Limb (tissue), 2 donors: ENCODE measurements around the gene GNG3.
A peak's percentile ranks its signal among the peaks of the same experiment; 100 is the strongest.
"Not testable (repeated sequence)": the region's sequence is repeated elsewhere in the genome, so short reads cannot be mapped to it uniquely, and the experiment has no call there.

Experiments
- DNase-seq, 2 donors: peaks; one replicate each; pipeline ENCODE4 v3.0.0-alpha.2; 2016; ENCODE audit errors: extremely low spot score in 2 of 2

GNG3 gene

DNA sequence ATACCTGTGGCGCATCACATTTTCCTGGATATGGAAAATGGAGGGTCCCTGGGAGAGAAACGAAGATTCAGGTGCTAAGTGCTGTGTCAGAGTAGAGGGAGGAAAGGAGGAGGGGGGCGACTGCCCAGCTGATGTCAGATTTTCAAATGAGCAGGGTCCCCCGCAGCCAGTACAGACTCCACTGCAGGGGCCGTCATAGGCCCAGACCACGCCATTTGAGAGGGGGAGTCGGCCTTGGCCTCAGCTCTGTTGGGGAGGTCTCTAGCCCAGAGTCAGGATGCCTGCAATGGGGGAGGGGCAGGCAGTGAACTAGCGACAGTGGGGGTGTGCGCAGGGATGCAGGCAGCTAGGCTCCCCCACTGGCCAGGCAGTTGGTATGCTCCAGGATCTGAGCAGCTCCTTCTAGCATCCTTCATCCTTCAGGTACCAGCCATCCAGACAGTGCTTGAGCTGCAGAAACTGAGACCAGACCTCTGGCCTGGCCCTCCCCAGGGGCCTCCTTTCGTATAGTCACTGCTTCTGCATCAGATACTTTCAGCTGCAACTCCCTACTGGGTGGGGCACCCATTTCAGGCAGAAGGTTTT, at the start of gene GNG3, which contains the start of gene BSCL2:
TSS of gene GNG3 (plus strand) at position 400 of the 585 bp plus-strand sequence. CDS start 620 bp downstream, outside the sequence.
TSS of gene BSCL2 (minus strand) at position 148 of the 585 bp plus-strand sequence. CDS start 229 bp downstream, outside the sequence.
- DNase-seq: peak in 1 of 2 donors; percentile 90

DNA sequence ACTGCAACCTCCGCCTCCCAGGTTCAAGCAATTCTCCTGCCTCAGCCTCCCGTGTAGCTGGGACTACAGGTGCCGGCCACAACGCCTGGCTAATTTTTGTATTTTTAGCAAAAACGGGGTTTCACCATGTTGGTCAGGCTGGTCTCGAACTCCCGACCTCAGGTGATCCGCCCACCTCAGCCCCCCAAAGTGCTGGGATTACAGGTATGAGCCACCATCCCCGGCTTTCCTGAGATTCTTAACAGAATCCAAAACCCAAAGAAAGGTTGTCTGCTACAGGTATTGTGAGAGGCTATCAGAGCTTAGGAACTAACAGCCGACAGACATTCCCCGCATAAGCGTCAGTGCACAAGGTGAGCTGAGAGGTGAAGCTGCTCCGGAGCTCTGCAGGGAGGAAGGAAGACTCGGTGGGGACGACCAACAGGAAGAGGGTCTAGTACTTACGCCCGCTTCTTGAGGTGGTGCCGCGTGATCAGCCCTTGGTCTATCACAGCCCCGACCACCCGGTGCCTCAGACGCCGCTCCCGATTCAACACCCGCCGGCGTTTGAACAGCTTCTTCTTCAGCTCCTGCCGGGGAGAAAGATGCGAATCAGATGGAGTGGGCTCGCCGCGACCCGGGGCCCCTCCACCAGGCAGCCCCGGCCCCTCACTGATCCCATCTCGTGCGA, 42.9 kb upstream of the GNG3 start:
- no peak for DNase-seq

DNA sequence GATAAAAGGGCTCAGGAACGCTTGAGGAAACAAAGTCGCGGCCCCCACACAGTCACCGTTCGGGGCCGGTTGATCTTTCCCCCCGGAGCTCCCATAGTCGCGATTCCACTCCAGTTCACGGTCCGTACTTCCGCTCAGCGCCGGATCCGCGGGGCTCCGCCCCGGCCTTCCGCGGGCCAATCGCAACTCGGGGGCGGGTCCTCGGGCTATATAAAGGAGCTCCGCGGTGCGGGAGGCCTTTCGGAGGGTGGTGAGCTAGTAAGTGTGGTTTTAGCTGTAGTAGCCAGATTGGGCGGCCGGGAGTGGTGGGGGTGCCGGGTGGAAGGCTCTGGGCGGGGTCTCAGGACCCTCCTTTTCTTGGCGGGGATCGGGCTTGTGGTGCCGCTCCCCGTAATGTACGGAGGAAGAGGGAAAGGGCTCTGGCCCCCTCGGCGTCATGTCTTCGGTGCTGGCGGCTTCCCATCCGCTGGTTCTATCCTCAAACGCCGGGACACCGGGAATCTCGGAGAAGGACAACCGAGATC, 42.3 kb upstream of the GNG3 start, which contains the start of the genes C11orf98 and CSKMT:
TSS of gene C11orf98 (minus strand) at position 136 of the 524 bp plus-strand sequence. CDS start at position 95, 41 bp downstream.
TSS of gene CSKMT (plus strand) at position 238 of the 524 bp plus-strand sequence. CDS start 568 bp downstream, outside the sequence.
- DNase-seq: peak; percentile 94 to 98

DNA sequence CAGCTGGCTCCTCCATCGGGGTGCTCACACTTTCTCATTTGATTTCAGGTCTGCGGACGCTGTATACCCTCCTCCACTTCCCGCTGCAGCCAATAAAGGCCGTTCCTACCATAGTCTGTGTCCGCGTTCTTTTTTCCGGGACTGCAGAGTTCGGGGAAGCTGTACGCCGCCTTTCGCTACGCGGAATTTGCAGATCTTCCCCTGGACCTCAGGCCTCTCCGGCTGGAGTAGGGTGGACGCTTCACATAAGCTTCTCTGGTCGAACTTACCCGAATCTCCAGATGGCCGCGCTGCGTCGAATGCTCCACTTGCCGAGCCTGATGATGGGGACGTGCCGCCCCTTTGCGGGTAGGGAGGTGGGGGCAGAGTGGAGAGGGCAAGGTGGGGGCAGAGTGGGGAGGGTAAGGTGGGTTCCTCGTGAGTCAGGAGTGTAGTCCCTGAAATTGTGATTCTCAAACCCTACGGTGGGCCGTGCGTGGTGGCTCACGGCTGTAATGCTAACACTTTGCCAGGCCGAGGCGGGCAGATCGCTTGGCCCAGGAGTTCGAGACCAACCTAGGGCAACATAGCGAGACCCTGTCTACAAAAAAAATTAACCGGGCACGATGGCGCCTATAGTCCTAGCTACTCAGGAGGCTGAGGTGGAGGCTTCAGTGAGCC, 41.7 kb upstream of the GNG3 start:
- DNase-seq: no peak

DNA sequence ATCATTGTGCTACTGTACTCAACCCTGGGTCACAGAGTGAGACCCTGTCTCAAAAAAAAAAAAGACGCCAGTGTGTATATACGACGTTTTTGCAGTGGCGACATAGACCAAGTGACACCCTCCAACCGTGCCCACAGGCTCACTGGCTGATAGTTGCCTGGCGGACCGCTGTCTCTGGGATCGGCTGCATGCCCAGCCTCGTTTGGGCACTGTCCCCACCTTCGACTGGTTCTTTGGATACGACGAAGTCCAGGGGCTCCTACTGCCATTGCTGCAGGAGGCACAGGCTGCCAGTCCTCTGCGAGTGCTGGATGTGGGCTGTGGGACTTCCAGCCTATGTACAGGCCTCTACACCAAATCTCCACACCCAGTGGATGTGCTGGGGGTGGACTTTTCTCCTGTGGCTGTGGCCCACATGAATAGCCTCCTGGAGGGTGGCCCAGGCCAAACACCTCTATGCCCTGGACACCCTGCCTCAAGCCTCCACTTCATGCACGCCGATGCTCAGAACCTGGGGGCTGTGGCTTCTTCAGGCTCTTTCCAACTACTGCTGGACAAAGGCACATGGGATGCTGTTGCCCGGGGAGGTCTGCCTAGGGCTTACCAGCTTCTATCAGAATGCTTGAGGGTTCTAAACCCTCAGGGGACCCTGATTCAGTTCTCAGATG, 41.1 kb upstream of the GNG3 start:
- no peak for DNase-seq

DNA sequence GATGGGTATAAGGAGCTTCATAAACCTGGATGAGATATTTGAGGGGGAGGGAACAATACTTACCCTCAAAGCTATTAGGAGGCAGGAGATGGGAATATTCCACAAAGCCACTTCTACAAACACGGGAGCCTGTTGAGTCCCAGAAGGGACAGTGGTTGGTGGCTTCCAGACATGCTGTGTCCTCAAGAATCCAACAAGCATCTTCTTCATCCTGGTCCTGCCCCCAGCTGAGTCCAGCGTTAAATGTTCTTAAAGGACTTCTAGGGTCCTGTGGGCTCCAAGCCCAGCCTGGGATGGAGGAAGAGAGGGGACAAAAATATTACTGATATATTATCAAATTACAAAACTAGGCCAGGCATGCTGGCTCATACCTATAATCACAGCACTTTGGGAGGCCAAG, 40.0 kb upstream of the GNG3 start:
- no peak for DNase-seq

DNA sequence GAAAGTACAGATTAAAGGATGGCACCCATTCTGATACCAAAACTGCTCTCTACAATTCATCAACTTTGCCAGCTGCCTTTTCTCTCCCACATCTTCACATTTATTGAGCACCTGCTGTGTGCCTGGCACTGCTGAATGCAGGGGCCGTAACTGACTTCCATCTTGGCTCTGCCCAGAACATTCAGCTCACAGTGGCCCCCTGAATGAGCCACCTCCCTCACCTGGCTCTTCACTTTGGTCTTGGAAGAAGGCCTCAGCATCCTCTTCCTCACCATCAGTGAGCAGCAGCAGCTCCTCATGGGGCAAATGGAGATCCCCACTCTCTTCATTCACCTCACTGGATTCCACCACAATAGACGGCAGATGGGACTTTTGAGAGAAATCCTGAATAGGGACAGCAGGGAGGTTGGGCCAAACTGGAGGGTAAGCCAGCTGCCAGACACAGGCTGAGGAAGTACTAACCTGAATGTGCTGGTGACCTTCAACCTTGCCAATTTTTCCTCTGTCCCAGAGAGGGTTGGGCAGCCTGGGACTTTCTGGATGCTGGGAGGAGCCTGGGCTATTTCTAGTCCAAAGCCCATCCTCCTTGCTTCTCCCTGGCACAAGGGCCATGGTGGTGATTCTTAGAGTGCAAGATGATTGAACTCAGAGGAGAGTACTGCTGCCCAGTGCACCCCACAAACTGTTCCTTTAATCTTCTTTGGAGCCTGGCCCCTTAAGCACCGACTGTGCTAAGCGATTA, 37.9 kb upstream of the GNG3 start:
- DNase-seq: no peak

DNA sequence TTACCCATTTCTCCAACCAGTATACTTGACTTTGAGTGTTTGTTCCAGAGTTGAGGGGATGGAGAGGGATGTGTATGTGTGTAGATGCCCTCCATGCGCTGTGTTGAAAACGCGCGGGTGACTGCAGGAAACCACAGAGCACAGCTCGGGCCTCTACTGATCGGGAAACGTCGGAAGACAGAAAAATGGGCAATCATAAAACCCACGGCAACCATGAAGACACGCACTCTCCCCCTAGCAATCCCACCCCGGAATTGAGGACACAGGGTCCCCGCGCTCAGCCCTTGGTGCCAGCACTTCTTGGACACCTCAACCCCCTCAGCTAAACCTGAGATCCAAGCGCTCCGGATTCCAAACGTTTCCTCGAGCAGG, 36.3 kb upstream of the GNG3 start:
- no peak for DNase-seq

DNA sequence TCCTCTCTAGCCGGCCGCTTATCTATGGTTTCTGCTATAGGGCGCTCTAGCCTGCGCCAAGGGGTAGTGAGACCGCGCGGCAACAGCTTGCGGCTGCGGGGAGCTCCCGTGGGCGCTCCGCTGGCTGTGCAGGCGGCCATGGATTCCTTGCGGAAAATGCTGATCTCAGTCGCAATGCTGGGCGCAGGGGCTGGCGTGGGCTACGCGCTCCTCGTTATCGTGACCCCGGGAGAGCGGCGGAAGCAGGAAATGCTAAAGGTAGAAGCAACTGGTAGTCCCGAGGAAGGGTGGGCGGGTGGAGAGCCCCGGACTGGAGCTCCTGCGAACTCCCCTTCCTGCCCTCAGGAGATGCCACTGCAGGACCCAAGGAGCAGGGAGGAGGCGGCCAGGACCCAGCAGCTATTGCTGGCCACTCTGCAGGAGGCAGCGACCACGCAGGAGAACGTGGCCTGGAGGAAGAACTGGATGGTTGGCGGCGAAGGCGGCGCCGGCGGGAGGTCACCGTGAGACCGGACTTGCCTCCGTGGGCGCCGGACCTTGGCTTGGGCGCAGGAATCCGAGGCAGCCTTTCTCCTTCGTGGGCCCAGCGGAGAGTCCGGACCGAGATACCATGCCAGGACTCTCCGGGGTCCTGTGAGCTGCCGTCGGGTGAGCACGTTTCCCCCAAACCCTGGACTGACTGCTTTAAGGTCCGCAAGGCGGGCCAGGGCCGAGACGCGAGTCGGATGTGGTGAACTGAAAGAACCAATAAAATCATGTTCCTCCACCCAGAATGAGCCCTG, 35.7 kb upstream of the GNG3 start, which contains the start of the genes LBHD1 and UQCC3:
TSS of gene LBHD1 (minus strand) at position 660 of the 782 bp plus-strand sequence. CDS start 2,236 bp downstream, outside the sequence.
TSS of gene UQCC3 (plus strand) at position 66 of the 782 bp plus-strand sequence. CDS start at position 139, 73 bp downstream.
- peak; percentile 87 to 88 for DNase-seq

DNA sequence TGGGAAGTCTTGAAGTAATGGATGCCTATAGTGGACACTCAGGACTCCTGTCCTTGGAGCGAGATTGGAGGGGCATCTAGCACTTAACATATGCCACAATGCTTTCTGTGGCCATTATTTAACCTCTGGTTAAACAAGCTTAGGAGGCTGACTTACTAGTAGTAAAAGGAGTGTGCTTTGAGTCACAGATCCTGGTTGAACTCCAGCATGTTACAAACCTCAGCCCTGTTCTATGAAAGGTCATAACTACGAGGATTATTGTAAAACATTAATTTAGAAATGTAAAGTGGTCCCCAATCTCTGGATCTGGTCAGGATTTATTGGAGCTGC, 34.3 kb upstream of the GNG3 start:
- no peak for DNase-seq

DNA sequence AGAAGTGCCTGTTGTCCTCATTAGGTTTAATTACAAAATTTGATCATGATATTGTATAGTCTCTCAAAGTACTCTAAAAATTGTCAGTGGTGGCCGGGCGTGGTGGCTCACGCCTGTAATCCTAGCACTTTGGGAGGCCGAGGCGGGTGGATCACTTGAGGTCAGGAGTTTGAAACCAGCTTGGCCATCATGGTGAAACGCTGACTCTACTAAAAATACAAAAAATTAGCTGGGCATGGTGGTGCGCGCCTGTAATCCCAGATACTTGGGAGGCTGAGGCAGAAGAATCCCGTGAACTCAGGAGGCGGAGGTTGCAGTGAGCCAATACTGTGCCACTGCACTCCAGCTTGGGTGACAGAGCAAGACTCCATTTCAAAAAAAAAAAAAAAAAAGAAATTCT, 32.1 kb upstream of the GNG3 start:
- not testable (repeated sequence) for DNase-seq

DNA sequence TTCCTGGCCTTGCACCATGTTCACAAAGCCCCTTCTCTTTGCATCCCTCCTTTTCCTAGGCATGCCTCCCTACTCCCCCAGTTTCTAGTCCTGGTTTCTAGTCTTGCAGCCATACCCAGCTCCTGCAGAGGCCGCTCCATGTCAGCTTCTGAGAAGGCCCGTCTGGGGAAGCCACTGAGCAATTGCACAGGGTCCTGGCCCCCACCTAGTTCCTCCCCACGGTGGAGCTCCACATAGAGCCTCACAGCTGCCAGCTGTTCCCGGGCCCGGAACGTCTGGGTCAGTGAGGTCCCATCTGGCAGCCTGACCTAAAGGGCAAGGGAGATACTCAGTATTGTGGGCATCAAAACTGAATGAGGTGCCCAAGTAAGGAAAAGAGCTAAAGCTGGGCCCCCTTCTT, 30.8 kb upstream of the GNG3 start:
- DNase-seq: no peak

DNA sequence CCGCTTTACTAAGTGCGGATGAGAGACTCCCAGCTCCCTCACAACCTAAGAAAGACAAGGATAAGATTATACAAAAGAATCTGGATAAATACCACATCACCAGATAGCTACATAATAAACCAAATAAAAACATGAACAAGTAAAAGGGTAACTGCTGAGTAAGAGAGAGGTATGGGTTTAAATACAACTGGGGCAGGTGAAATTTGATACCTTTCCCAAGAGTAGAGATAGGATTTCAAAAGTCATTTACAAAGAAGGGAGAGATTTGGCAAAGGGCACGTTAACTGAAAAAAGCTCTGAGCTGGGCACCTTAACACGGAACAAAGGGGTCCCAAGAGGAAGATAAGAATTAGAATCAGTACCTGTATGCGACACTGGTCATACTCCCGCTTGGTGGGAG, 30.3 kb upstream of the GNG3 start:
- DNase-seq: no peak

DNA sequence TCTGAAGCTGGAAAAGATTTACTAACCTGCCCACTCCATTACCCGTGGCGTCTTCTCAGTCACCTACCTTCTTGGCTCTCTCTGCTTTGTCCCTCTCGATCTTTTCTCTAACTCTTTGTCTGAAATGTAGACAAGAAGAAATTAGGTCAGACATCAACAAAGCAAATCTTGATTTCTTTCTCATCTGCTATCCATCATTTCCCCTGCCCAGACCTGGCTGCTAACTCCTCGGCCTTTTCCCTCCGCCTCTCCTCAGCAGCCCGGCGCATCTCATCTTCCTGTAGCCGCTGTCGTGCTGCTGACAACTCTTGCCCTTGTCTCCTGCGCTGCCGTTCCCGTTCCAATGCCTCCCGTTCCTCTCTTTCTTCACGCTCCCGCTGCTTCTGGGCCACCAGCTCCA, 29.8 kb upstream of the GNG3 start:
- no peak for DNase-seq

DNA sequence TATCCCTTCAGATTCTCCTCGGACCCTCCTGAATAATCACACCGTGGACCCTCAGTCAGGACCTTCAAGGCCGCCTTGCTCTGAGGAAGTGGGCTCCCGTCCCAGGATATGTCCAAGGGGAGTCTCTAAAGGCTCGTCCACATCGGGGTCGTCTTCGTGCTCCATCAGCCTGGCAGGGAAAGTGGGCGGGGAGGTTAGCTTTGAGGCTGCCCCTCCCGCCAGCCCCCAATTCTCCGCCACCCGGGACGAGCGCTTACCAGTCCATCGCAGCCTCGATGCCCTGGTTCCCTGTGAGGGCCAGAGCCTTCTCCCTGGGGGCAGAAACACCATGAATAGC, 29.1 kb upstream of the GNG3 start:
- no peak for DNase-seq

DNA sequence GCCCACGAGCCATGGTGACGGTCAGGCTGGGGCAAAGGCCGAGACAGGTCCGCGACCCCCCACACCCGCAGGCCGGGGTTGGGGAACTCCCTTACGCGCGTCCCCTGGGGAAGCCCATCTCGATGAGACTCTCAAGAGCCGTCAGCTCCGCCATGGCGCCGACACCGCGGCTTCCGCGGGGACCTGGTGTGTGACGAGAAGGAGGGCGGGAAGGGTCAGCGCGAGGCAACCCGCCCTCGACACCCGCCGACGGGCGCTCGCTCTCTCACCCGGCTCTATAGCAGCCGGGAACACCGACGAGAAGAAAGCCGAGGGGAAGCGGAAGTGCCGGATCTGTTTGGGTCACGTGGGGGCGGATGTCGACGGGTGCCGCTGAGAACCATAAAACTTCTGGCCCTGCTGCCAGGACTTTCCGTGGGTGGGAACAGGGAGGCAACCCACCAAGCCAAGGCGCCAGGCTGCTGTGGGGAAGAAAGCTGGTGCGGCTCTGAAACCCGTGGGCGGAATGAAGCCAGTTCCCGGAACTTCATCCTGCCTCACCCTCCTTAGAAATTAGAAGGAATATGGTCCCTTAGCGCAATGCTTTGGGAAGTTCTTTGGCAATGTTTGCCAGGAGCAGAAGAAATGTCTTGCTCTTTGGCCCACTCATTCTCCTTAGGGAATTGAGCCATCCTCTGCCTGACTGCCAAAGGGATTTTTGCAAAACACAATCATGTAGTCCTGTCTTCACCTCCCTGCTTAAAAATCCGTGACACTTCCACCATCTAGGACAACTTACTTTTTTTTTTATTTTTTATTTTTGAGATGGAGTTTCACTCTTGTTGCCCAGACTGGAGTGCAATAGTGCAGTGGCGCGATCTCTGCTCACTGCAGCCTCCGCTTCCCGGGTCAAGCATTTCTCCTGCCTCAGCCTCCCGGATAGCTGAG, 28.4 kb upstream of the GNG3 start, which contains the start of gene UBXN1:
TSS of gene UBXN1 (minus strand) at position 304 of the 927 bp plus-strand sequence. CDS start at position 154, 150 bp downstream.
- peak; percentile 90 to 94 for DNase-seq

DNA sequence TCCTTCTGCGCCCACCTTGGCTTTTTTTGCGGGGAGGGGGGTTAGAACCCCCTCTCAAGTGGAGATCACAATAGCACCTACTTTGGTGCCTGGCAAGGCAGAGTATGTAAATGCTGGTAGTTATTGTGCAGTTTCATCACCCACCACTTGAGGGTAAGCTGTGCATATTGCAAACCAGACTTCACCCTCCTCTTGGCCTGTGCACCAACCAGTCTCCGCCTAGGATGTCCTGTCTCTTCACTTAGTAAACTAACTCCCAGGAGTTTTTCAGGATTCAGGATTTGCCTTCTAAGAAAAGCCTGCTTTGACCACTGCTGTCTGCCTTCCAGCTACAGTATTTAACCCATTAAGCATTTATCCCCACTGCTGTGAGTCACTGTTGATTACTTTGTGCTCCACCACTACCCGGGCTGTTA, 26.6 kb upstream of the GNG3 start:
- peak in 1 of 2 donors; percentile 43 for DNase-seq

DNA sequence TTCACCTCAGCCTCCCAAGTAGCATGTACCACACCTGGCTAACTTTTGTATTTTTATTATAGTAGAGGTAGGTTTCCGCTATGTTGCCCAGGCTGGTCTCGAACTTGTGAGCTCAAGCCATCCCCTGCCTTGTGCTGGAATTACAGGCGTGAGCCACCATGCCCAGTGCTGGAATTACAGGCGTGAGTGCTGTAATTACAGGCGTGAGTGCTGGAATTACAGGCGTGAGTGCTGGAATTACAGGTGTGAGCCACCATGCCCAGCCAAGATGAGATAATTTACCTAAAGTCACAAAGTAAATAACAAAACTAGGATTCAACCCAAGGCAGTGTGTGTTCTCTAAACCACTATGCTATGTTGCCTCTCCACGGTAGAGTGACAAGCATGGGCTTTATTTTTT, 25.0 kb upstream of the GNG3 start:
- no peak for DNase-seq
